IMR-90 (cell line): ENCODE data around the gene ESR2.
"Not testable (repeated sequence)": the region's sequence is repeated elsewhere in the genome, so short reads cannot be mapped to it uniquely, and the experiment has no call there.

Source experiments
- CEBPB ChIP-seq: IDR thresholded peaks from 2 replicates; pipeline ENCODE4 v1.6.1; 2012; ENCODE audit warnings: low read depth, low read length, improper control_type of control experiment
- CTCF ChIP-seq: conservative IDR thresholded peaks from 2 replicates; pipeline ENCODE4 v1.5.1; 2012; ENCODE audit warnings: mild to moderate bottlenecking, low read depth, low read length, improper control_type of control experiment
- FOS ChIP-seq: fragments of 150-350 bp; IDR thresholded peaks from 2 replicates; pipeline ENCODE4 v1.6.1; 2016; ENCODE audit warnings: low read depth, low read length
- POLR2A ChIP-seq: IDR thresholded peaks from 2 replicates; pipeline ENCODE4 v1.6.1; 2012; ENCODE audit warnings: mild to moderate bottlenecking, low read depth, low read length
- RAD21 ChIP-seq: IDR thresholded peaks from 2 replicates; pipeline ENCODE4 v1.6.1; 2012; ENCODE audit warnings: low read length, improper control_type of control experiment
- RFX5 ChIP-seq: IDR thresholded peaks from 2 replicates; pipeline ENCODE4 v1.8.0; 2012; ENCODE audit warnings: low read depth, mild to moderate bottlenecking, low read length, moderate library complexity
- SMC3 ChIP-seq: fragments of 150-350 bp; IDR thresholded peaks from 2 replicates; pipeline ENCODE4 v1.6.1; 2016; ENCODE audit warnings: low read depth, mild to moderate bottlenecking, antibody characterized with exemption, low read length, moderate library complexity
- USF2 ChIP-seq: fragments of 150-350 bp; IDR thresholded peaks from 2 replicates; pipeline ENCODE4 v1.6.1; 2017; ENCODE audit warnings: mild to moderate bottlenecking, antibody characterized with exemption, low read length, low read depth

GRCh38 chr14:64210912-64211311 is 83.3 kb downstream of the ESR2 start:
- TF ChIP-seq CEBPB, USF2, CTCF, FOS, SMC3, RAD21, POLR2A, RFX5: not testable (repeated sequence)
